ENCODE measurements around the gene TRIO.

The TRIO gene

DNA sequence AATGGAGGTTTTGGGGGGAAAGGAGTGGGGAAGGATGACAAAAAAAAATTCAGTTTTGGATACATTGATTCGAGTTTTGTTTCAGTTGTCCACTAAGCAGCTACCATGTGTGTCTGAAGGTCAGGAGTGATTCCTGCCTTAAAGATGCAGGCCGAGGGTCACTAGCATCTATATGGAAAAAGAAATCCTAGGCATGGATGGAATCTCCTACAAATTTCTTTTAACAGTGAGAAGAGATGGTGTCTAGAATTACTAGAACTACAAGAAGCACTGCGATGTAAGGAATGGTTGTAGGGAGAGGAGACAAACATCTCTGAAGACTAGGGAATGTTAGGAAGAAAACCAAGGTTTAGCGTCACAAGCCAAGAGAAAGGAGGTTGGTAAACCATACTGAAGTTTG lies 19.6 kb upstream of the TRIO start:
- no peaks in the 10 kb centered on the region for H3K27me3 ChIP-seq (ENCODE audit: insufficient read depth, low read length)
- no peak overlapping the region for H3K14ac ChIP-seq (ENCODE audit: low read length)
- peaks cover 7 to 16% of the 10 kb centered on the region in 2 experiments for H3K4me1 ChIP-seq (ENCODE audit: control insufficient read depth in 1 of 2, insufficient read depth in 2 of 2, low read length in 2 of 2)
- no peak overlapping the region for H2AK5ac ChIP-seq (ENCODE audit: low read length)
- H3K79me1 ChIP-seq (ENCODE audit: low read length): peaks cover 11% of the 10 kb centered on the region
- no peak overlapping the region for H2BK12ac ChIP-seq (ENCODE audit: low read length)
- H2AFZ ChIP-seq (ENCODE audit: insufficient read depth, low read length, poor library complexity): no peak overlapping the region
- peak; percentile 66 to 90 for DNase-seq
- no peak overlapping the region for H3K27ac ChIP-seq (ENCODE audit: low read depth, low read length)
- H3K9me3 ChIP-seq (ENCODE audit: insufficient read depth, low read depth, low read length): peaks cover 2% of the 10 kb centered on the region
- H3K4ac ChIP-seq (ENCODE audit: low read depth, low read length): no peak overlapping the region
- H2BK5ac ChIP-seq (ENCODE audit: low read depth, low read length, poor library complexity): no peak overlapping the region
- H3K4me2 ChIP-seq (ENCODE audit: low read length): no peak overlapping the region
- no peak overlapping the region for H3K9ac ChIP-seq (ENCODE audit: low read length)
- H3K36me3 ChIP-seq (ENCODE audit: control insufficient read depth in 1 of 2, insufficient read depth in 2 of 2, low read length in 2 of 2): no peaks in the 10 kb centered on the region
- H3K4me3 ChIP-seq (ENCODE audit: low read depth, low read length): no peak overlapping the region
- no peak overlapping the region for H4K8ac ChIP-seq (ENCODE audit: low read depth, low read length)
- H2BK120ac ChIP-seq (ENCODE audit: insufficient read depth, low read length, poor library complexity): no peak overlapping the region
- no peak overlapping the region for H4K12ac ChIP-seq (ENCODE audit: low read depth, low read length)
- no peak overlapping the region for H3K23ac ChIP-seq (ENCODE audit: low read length)
- H4K91ac ChIP-seq (ENCODE audit: low read depth, low read length): no peak overlapping the region
- WGBS (ENCODE audit: extremely low coverage, insufficient coverage, insufficient read length): no CpG with 5 or more reads among the region's 4 CpGs
- H3K18ac ChIP-seq (ENCODE audit: low read length): no peak overlapping the region
- no peaks in the 10 kb centered on the region for H3K79me2 ChIP-seq (ENCODE audit: control insufficient read depth, insufficient read depth, low read length, poor library complexity)

DNA sequence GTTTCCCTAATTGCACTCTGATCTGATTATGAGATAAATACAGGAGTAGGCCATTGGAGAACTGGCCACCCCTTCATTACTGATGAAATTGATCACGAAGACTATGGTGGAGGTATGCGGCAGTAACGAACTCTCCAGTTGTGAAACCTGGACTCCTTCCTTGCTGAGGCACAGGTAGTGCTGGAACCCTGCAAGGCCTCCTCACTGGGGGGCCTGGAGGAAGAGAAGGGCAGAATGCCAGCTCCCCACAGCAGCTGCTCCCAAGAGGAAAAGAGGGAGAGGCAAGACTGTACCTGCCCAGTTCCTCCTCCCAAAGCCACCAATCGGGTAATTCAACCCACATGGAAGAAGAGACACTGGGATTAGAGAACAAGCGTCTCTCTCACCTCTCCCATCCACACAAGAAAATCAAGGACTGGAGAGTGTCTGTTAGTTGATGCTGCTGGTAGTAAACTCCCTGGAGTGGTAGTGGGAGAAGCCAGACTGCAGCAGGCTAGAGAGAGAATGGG lies 19.1 kb upstream of the TRIO start:
- peak; percentile 12 to 45 for DNase-seq
- Histone ChIP-seq H2BK12ac (ENCODE audit: low read length) (peak overlapping the region; percentile 52), H3K79me2 (ENCODE audit: control insufficient read depth, insufficient read depth, low read length, poor library complexity) (no peaks in the 10 kb centered on the region), H3K14ac (ENCODE audit: low read length) (peak overlapping the region; percentile 36), H3K4ac (ENCODE audit: low read depth, low read length) (no peak overlapping the region), H3K4me1 (ENCODE audit: control insufficient read depth in 1 of 2, insufficient read depth in 2 of 2, low read length in 2 of 2) (peaks cover 2 to 12% of the 10 kb centered on the region in 2 experiments), H3K79me1 (ENCODE audit: low read length) (peaks cover 7% of the 10 kb centered on the region), H3K23ac (ENCODE audit: low read length) (no peak overlapping the region), H3K4me2 (ENCODE audit: low read length) (no peak overlapping the region), H3K36me3 (ENCODE audit: control insufficient read depth in 1 of 2, insufficient read depth in 2 of 2, low read length in 2 of 2) (no peaks in the 10 kb centered on the region), H3K27ac (ENCODE audit: low read depth, low read length) (no peak overlapping the region), H3K27me3 (ENCODE audit: insufficient read depth, low read length) (no peaks in the 10 kb centered on the region), H2BK5ac (ENCODE audit: low read depth, low read length, poor library complexity) (peak overlapping the region; percentile 35), H2BK120ac (ENCODE audit: insufficient read depth, low read length, poor library complexity) (peak overlapping the region; percentile 71), H3K4me3 (ENCODE audit: low read depth, low read length) (no peak overlapping the region), H4K8ac (ENCODE audit: low read depth, low read length) (peak overlapping the region; percentile 52), H3K9ac (ENCODE audit: low read length) (no peak overlapping the region), H2AFZ (ENCODE audit: insufficient read depth, low read length, poor library complexity) (peak overlapping the region; percentile 18), H4K12ac (ENCODE audit: low read depth, low read length) (no peak overlapping the region), H3K18ac (ENCODE audit: low read length) (peak overlapping the region; percentile 17), H3K9me3 (ENCODE audit: insufficient read depth, low read depth, low read length) (peaks cover 2% of the 10 kb centered on the region), H4K91ac (ENCODE audit: low read depth, low read length) (peak overlapping the region; percentile 24), H2AK5ac (ENCODE audit: low read length) (no peak overlapping the region)
- WGBS (ENCODE audit: extremely low coverage, insufficient coverage, insufficient read length): no CpG with 5 or more reads among the region's 5 CpGs

DNA sequence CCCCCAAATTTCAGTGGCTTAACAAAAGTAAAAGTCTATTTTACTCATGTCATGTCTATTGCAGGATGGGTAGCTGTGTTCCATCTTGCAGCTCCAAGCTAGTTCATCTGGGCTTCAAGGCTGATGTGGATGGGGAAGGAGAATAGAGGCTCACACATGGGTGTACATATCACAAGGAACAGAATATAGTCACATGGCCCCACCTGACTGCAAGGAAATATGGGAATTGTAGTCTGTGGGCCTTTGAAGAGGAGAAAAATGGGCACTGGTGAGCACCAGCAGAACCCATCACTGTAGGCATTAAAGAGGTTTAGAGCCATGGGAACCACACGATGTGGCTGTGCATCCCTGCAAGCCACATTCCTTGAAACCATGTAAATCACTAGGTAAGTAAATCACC lies 17.9 kb upstream of the TRIO start:
- Histone ChIP-seq H4K8ac (ENCODE audit: low read depth, low read length) (no peak overlapping the region), H3K4me1 (ENCODE audit: control insufficient read depth in 1 of 2, insufficient read depth in 2 of 2, low read length in 2 of 2) (peaks cover 0 to 8% of the 10 kb centered on the region in 2 experiments), H3K18ac (ENCODE audit: low read length) (no peak overlapping the region), H3K27me3 (ENCODE audit: insufficient read depth, low read length) (no peaks in the 10 kb centered on the region), H3K9ac (ENCODE audit: low read length) (no peak overlapping the region), H3K79me2 (ENCODE audit: control insufficient read depth, insufficient read depth, low read length, poor library complexity) (no peaks in the 10 kb centered on the region), H3K23ac (ENCODE audit: low read length) (no peak overlapping the region), H2AK5ac (ENCODE audit: low read length) (no peak overlapping the region), H2BK12ac (ENCODE audit: low read length) (no peak overlapping the region), H3K14ac (ENCODE audit: low read length) (no peak overlapping the region), H3K4ac (ENCODE audit: low read depth, low read length) (no peak overlapping the region), H3K4me3 (ENCODE audit: low read depth, low read length) (no peak overlapping the region), H3K4me2 (ENCODE audit: low read length) (no peak overlapping the region), H3K9me3 (ENCODE audit: insufficient read depth, low read depth, low read length) (peaks cover under 1% of the 10 kb centered on the region), H3K79me1 (ENCODE audit: low read length) (peaks cover 3% of the 10 kb centered on the region), H4K12ac (ENCODE audit: low read depth, low read length) (no peak overlapping the region), H3K27ac (ENCODE audit: low read depth, low read length) (no peak overlapping the region), H2BK120ac (ENCODE audit: insufficient read depth, low read length, poor library complexity) (no peak overlapping the region), H2AFZ (ENCODE audit: insufficient read depth, low read length, poor library complexity) (no peak overlapping the region), H4K91ac (ENCODE audit: low read depth, low read length) (no peak overlapping the region), H2BK5ac (ENCODE audit: low read depth, low read length, poor library complexity) (no peak overlapping the region), H3K36me3 (ENCODE audit: control insufficient read depth in 1 of 2, insufficient read depth in 2 of 2, low read length in 2 of 2) (no peaks in the 10 kb centered on the region)
- no CpG with 5 or more reads among the region's 1 CpG for WGBS (ENCODE audit: extremely low coverage, insufficient coverage, insufficient read length)
- DNase-seq: no peak

DNA sequence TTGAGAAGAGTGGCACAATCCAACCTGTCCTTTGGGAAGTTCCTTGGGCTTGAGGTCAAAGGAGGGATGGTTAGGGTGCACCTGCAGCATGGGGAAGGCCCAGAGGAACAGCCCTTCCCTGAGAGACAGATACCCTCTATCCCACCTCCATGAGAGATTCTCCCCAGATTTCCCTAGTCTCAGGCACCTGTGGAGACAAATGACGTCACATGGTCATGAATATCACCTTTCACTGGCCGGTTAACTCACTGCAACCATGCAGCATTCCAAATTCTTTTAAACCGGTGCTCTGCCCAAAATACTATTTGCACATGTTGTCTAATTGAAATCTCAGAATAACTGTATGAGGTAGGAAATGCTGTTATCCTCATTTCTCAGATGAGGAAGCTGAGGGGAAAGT lies 15.6 kb upstream of the TRIO start:
- DNase-seq: no peak

More for the DNA sequence above, 15.6 kb upstream of the TRIO start:
- Histone ChIP-seq H2AK5ac (ENCODE audit: low read length) (no peak overlapping the region), H4K8ac (ENCODE audit: low read depth, low read length) (no peak overlapping the region), H3K4me1 (ENCODE audit: control insufficient read depth in 1 of 2, insufficient read depth in 2 of 2, low read length in 2 of 2) (peaks cover 0 to 5% of the 10 kb centered on the region in 2 experiments), H3K36me3 (ENCODE audit: control insufficient read depth in 1 of 2, insufficient read depth in 2 of 2, low read length in 2 of 2) (no peaks in the 10 kb centered on the region), H3K27ac (ENCODE audit: low read depth, low read length) (no peak overlapping the region), H3K23ac (ENCODE audit: low read length) (no peak overlapping the region), H2BK120ac (ENCODE audit: insufficient read depth, low read length, poor library complexity) (no peak overlapping the region), H2BK5ac (ENCODE audit: low read depth, low read length, poor library complexity) (no peak overlapping the region), H4K12ac (ENCODE audit: low read depth, low read length) (no peak overlapping the region), H2AFZ (ENCODE audit: insufficient read depth, low read length, poor library complexity) (no peak overlapping the region), H3K4ac (ENCODE audit: low read depth, low read length) (no peak overlapping the region), H4K91ac (ENCODE audit: low read depth, low read length) (no peak overlapping the region), H3K18ac (ENCODE audit: low read length) (no peak overlapping the region), H3K9ac (ENCODE audit: low read length) (no peak overlapping the region), H3K4me3 (ENCODE audit: low read depth, low read length) (no peak overlapping the region), H2BK12ac (ENCODE audit: low read length) (no peak overlapping the region), H3K27me3 (ENCODE audit: insufficient read depth, low read length) (no peaks in the 10 kb centered on the region), H3K9me3 (ENCODE audit: insufficient read depth, low read depth, low read length) (no peaks in the 10 kb centered on the region), H3K4me2 (ENCODE audit: low read length) (no peak overlapping the region), H3K79me2 (ENCODE audit: control insufficient read depth, insufficient read depth, low read length, poor library complexity) (no peaks in the 10 kb centered on the region), H3K14ac (ENCODE audit: low read length) (no peak overlapping the region), H3K79me1 (ENCODE audit: low read length) (peaks cover 3% of the 10 kb centered on the region)
- WGBS (ENCODE audit: extremely low coverage, insufficient coverage, insufficient read length): no CpG with 5 or more reads among the region's 3 CpGs

All from trophoblast cell (in vitro differentiated cells and primary cell).